ENCODE results near the gene ADAMTS9.

Gene ADAMTS9

DNA sequence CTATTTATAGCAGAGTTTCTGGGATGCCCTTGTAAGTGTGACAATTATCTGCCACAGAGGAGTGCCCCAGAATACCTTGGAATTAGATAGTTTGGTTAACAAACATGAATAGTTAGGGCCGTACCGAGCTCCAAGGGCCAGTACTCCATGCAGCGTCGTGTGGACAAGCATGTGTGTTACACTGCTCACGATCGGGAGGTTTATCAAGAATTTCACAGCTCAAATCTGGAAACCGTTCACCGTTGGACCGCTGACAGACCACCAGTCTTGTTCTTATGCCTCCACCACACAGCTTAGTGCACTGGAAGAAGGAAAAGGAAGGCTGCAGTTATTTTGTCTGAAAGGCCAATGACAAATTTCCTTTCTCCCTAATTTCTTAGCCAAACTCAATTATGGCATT, 93.7 kb downstream of the ADAMTS9 start:
- no peaks in the 10 kb centered on the region for H3K36me3 ChIP-seq (ENCODE audit: control insufficient read depth, insufficient read depth, low read length)
- H3K27me3 ChIP-seq (ENCODE audit: control insufficient read depth, insufficient read depth, low read length): no peaks in the 10 kb centered on the region
- H3K9me3 ChIP-seq (ENCODE audit: control insufficient read depth, insufficient read depth, low read length): no peaks in the 10 kb centered on the region
- H3K9ac ChIP-seq (ENCODE audit: low read depth, low read length): no peak overlapping the region
- no peak overlapping the region for H3K27ac ChIP-seq (ENCODE audit: low read depth, low read length)
- H3K4me3 ChIP-seq (ENCODE audit: low read depth, low read length): no peak overlapping the region
- no peaks in the 10 kb centered on the region for H3K4me1 ChIP-seq (ENCODE audit: control insufficient read depth, insufficient read depth, low read length)

DNA sequence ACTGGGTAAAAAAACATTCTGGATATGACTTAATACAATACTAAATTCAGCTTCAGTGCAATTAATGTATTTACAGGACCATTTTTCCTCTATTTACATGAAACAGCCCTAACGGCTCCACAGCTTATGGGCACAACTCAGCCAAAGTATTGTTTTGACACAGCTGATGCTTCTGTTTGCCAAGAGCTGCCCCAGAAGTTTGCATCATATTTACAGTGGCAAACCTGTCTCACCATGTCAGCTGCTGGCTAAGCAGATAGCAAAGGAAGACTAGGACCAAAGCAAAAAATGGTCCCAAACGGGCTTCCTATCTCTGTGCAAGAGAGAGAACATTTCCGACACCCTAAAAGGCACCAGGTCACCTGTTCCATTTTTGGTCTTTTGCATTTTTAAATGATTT, 94.5 kb downstream of the ADAMTS9 start:
- no peaks in the 10 kb centered on the region for H3K9me3 ChIP-seq (ENCODE audit: control insufficient read depth, insufficient read depth, low read length)
- H3K36me3 ChIP-seq (ENCODE audit: control insufficient read depth, insufficient read depth, low read length): no peaks in the 10 kb centered on the region
- H3K4me3 ChIP-seq (ENCODE audit: low read depth, low read length): no peak overlapping the region
- H3K27ac ChIP-seq (ENCODE audit: low read depth, low read length): no peak overlapping the region
- H3K27me3 ChIP-seq (ENCODE audit: control insufficient read depth, insufficient read depth, low read length): no peaks in the 10 kb centered on the region
- H3K9ac ChIP-seq (ENCODE audit: low read depth, low read length): no peak overlapping the region
- no peaks in the 10 kb centered on the region for H3K4me1 ChIP-seq (ENCODE audit: control insufficient read depth, insufficient read depth, low read length)

DNA sequence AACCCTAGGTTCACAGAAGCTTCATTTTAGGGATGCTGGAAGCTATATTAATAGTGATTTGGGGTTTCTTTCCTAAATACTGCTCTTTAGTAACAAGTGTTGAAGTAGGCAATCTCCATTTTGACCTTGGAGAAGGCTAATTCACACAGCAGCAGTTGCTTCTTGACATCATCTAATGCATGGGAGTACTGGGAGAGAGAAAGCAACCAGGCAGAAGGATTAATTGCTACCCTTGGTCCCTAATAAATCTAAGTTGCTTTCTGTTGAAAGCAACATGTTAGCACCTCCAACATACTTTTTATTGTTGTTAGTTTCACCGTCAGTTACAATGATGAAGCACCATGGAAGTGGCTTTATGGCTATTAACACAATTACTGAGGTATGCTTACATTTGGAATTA, 96.2 kb downstream of the ADAMTS9 start:
- Histone ChIP-seq H3K4me3 (ENCODE audit: low read depth, low read length) (no peak overlapping the region), H3K36me3 (ENCODE audit: control insufficient read depth, insufficient read depth, low read length) (no peaks in the 10 kb centered on the region), H3K9ac (ENCODE audit: low read depth, low read length) (no peak overlapping the region), H3K9me3 (ENCODE audit: control insufficient read depth, insufficient read depth, low read length) (no peaks in the 10 kb centered on the region), H3K27ac (ENCODE audit: low read depth, low read length) (no peak overlapping the region), H3K27me3 (ENCODE audit: control insufficient read depth, insufficient read depth, low read length) (no peaks in the 10 kb centered on the region), H3K4me1 (ENCODE audit: control insufficient read depth, insufficient read depth, low read length) (peaks cover 10% of the 10 kb centered on the region)

DNA sequence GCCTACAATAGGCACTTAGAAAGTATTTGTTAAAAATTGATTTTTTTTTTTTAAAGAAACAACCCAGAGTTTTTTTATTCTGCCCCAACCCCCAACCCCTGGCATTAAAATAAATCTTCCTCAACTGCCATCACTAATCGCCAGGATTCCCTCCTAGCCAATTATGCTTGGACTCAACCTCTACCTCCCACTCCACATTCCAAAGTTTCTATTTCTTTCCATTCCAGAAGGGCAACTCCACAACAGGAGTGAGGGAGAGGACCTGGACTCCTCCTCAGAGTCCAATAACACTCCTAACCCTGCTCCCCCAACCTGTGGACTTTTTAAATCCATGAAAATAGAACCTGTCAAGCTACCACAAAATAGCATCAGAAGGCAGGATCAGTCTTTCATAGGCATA, 99.4 kb downstream of the ADAMTS9 start:
- H3K36me3 ChIP-seq (ENCODE audit: control insufficient read depth, insufficient read depth, low read length): no peaks in the 10 kb centered on the region
- no peaks in the 10 kb centered on the region for H3K27me3 ChIP-seq (ENCODE audit: control insufficient read depth, insufficient read depth, low read length)

DNA sequence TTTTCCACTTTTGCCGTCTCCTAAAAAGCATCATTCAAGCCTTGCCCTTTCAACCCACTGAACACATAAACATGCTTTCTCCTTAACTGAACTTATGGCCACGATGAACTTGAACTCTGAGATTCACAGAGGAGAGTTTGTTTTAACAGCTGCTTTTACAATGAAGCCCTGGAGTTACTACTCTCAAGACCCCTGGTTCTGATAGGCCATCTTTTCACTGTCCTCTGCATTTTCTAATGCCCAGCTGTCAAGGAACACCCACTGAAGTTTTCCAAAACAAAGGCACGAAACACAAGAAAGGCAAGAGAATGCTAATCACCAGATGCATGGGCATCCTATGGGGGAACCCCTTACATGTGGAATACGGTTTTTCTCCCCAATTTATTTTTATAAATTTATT, 100.8 kb downstream of the ADAMTS9 start:
- H3K4me3 ChIP-seq (ENCODE audit: low read depth, low read length): no peak overlapping the region
- H3K36me3 ChIP-seq (ENCODE audit: control insufficient read depth, insufficient read depth, low read length): no peaks in the 10 kb centered on the region
- H3K27ac ChIP-seq (ENCODE audit: low read depth, low read length): peak overlapping the region; percentile 3
- no peak overlapping the region for H3K9ac ChIP-seq (ENCODE audit: low read depth, low read length)
- H3K27me3 ChIP-seq (ENCODE audit: control insufficient read depth, insufficient read depth, low read length): no peaks in the 10 kb centered on the region
- no peaks in the 10 kb centered on the region for H3K9me3 ChIP-seq (ENCODE audit: control insufficient read depth, insufficient read depth, low read length)
- H3K4me1 ChIP-seq (ENCODE audit: control insufficient read depth, insufficient read depth, low read length): peaks cover 18% of the 10 kb centered on the region

More for the DNA sequence above, 99.4 kb downstream of the ADAMTS9 start:
- H3K27ac ChIP-seq (ENCODE audit: low read depth, low read length): no peak overlapping the region
- H3K9me3 ChIP-seq (ENCODE audit: control insufficient read depth, insufficient read depth, low read length): no peaks in the 10 kb centered on the region
- H3K4me3 ChIP-seq (ENCODE audit: low read depth, low read length): no peak overlapping the region
- no peak overlapping the region for H3K9ac ChIP-seq (ENCODE audit: low read depth, low read length)
- H3K4me1 ChIP-seq (ENCODE audit: control insufficient read depth, insufficient read depth, low read length): peaks cover 18% of the 10 kb centered on the region

DNA sequence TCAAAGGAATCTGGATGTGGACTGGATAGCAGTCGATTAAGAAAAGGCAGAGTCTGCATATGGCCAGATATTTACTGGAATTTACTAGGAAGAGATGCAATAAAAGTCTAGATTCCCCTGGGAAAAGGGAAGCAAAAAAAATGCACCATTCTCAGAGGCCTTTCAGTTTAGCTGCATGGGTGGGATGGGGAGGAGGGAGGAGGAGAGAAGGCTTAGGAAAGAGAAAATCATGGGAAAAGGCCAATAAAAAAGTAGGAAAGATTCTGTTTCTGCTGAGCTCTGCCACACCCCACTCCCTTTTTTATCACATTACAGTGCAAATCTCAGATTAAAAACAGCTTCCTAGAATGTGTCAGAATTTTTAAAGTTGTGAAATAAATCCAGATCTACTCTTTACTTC, 103.6 kb downstream of the ADAMTS9 start:
- Histone ChIP-seq H3K4me3 (ENCODE audit: low read depth, low read length) (no peak overlapping the region), H3K27ac (ENCODE audit: low read depth, low read length) (no peak overlapping the region), H3K9ac (ENCODE audit: low read depth, low read length) (no peak overlapping the region), H3K4me1 (ENCODE audit: control insufficient read depth, insufficient read depth, low read length) (peaks cover 18% of the 10 kb centered on the region), H3K27me3 (ENCODE audit: control insufficient read depth, insufficient read depth, low read length) (no peaks in the 10 kb centered on the region), H3K36me3 (ENCODE audit: control insufficient read depth, insufficient read depth, low read length) (no peaks in the 10 kb centered on the region), H3K9me3 (ENCODE audit: control insufficient read depth, insufficient read depth, low read length) (no peaks in the 10 kb centered on the region)

DNA sequence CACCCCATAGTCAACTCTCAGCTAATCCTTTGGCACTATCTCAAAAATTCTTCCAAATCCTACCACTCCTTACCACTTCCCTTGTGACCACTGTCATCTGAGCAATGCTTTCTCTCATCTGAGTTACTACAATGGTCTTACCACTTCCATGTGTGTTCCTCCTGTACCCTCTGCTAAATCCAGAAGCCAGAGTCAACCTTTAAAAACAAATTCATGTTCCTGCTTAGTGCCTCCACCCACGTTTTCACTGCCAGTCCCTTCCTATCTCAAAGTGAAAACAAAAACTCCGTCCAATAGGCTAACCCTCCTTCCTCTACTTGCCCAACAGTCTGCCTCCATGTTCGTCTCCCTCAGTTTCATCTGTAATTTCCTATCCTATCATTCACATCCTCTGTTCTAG, 109.0 kb downstream of the ADAMTS9 start:
- no peaks in the 10 kb centered on the region for H3K27me3 ChIP-seq (ENCODE audit: control insufficient read depth, insufficient read depth, low read length)
- peaks cover 19% of the 10 kb centered on the region for H3K4me1 ChIP-seq (ENCODE audit: control insufficient read depth, insufficient read depth, low read length)
- no peaks in the 10 kb centered on the region for H3K36me3 ChIP-seq (ENCODE audit: control insufficient read depth, insufficient read depth, low read length)
- no peak overlapping the region for H3K9ac ChIP-seq (ENCODE audit: low read depth, low read length)
- no peaks in the 10 kb centered on the region for H3K9me3 ChIP-seq (ENCODE audit: control insufficient read depth, insufficient read depth, low read length)
- H3K27ac ChIP-seq (ENCODE audit: low read depth, low read length): no peak overlapping the region
- H3K4me3 ChIP-seq (ENCODE audit: low read depth, low read length): no peak overlapping the region

DNA sequence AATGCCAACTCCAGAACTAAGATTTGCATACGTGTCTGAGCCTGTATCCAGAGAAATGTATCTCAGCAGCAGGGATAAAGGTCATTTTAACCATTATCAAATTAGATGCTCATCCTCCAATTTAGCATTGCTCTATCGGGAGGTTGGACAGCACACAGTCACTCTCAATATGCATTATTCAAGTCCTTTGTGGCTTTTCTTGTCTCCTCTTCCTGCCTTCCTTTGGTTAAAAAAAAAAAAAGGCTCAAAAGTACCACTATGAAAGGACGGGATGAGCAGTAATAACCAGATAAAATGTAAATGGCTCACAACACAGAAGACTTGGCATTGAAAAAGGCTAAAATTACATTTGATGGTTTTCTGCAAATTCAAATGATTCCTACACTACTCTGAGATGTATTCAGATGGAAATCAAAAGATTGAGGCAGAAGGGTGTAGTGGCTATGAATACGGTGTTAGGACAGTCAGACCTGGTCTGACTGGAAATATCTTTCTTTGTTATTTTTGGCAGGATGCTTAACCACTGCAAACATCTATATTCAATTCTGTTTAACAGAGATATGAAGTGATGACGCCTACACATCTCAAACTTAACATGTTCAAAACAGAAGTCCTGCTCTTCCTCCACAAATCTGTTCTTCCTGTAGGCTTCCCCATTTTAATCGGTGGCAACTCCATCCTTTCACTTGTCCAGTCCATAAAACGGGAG, 109.6 kb downstream of the ADAMTS9 start:
- Histone ChIP-seq H3K27me3 (ENCODE audit: control insufficient read depth, insufficient read depth, low read length) (no peaks in the 10 kb centered on the region), H3K36me3 (ENCODE audit: control insufficient read depth, insufficient read depth, low read length) (no peaks in the 10 kb centered on the region), H3K4me1 (ENCODE audit: control insufficient read depth, insufficient read depth, low read length) (peaks cover 19% of the 10 kb centered on the region), H3K27ac (ENCODE audit: low read depth, low read length) (no peak overlapping the region), H3K9ac (ENCODE audit: low read depth, low read length) (no peak overlapping the region), H3K9me3 (ENCODE audit: control insufficient read depth, insufficient read depth, low read length) (no peaks in the 10 kb centered on the region), H3K4me3 (ENCODE audit: low read depth, low read length) (no peak overlapping the region)

DNA sequence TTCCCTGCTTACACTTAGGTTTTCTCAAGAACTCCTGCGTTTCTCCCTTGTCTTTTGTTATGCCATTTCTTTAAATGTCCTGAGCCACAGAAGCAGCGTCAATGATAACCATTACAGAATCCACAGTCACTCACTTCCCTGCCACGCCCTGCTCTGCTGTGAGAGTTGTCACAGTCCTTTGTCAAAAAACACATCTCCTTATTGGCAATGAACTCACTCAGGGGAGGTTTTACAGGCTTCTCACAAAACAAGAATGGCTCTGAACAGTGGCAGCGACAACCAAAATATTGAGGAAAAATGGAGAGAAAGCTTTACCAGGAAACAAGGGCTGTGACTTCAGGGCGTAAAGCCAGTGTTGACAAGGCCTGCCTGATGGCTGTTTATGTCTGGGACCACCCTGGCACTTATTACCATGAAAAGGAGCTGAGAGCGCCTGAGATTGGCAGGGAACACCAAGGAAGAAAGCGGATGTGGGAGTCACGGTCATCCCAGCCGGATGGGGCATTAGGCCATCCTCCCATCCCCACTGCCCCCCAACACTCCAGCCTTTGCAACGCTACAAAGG, 111.5 kb downstream of the ADAMTS9 start:
- Histone ChIP-seq H3K9ac (ENCODE audit: low read depth, low read length) (no peak overlapping the region), H3K36me3 (ENCODE audit: control insufficient read depth, insufficient read depth, low read length) (no peaks in the 10 kb centered on the region), H3K4me3 (ENCODE audit: low read depth, low read length) (no peak overlapping the region), H3K4me1 (ENCODE audit: control insufficient read depth, insufficient read depth, low read length) (peaks cover 19% of the 10 kb centered on the region), H3K27me3 (ENCODE audit: control insufficient read depth, insufficient read depth, low read length) (no peaks in the 10 kb centered on the region), H3K27ac (ENCODE audit: low read depth, low read length) (no peak overlapping the region), H3K9me3 (ENCODE audit: control insufficient read depth, insufficient read depth, low read length) (no peaks in the 10 kb centered on the region)

DNA sequence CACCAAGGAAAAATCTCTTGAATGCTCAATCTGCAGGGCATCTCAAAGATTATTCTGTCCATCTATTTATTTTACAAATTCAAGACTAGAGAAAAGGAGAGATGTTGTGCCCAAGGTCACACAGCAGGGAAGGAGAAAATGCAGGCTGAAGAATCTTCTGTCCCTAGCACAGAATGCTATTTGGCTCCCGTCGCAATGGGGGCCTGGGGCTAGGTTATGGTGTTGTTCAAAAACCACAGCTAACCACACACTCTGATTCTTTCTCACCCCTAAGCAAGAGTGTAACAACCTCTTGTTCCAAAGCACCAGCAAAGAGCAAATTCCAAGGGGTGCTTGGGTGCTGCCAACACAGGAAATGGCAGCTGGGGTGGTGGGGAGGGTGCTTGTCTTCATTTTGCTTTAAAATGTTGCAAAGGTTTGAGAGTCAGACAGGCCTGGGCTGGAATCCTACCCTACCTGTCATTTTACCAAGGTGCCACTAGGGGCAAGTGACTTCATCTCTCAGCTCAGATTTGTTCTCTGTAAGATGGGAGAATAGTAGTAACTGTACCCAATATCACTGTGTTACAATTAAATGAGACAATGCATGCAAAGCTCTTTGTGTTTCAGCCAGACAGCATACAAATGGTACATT, 112.5 kb downstream of the ADAMTS9 start:
- no peak overlapping the region for H3K27ac ChIP-seq (ENCODE audit: low read depth, low read length)
- no peaks in the 10 kb centered on the region for H3K36me3 ChIP-seq (ENCODE audit: control insufficient read depth, insufficient read depth, low read length)
- H3K4me1 ChIP-seq (ENCODE audit: control insufficient read depth, insufficient read depth, low read length): peaks cover 19% of the 10 kb centered on the region
- no peak overlapping the region for H3K4me3 ChIP-seq (ENCODE audit: low read depth, low read length)
- no peak overlapping the region for H3K9ac ChIP-seq (ENCODE audit: low read depth, low read length)
- no peaks in the 10 kb centered on the region for H3K27me3 ChIP-seq (ENCODE audit: control insufficient read depth, insufficient read depth, low read length)
- no peaks in the 10 kb centered on the region for H3K9me3 ChIP-seq (ENCODE audit: control insufficient read depth, insufficient read depth, low read length)

DNA sequence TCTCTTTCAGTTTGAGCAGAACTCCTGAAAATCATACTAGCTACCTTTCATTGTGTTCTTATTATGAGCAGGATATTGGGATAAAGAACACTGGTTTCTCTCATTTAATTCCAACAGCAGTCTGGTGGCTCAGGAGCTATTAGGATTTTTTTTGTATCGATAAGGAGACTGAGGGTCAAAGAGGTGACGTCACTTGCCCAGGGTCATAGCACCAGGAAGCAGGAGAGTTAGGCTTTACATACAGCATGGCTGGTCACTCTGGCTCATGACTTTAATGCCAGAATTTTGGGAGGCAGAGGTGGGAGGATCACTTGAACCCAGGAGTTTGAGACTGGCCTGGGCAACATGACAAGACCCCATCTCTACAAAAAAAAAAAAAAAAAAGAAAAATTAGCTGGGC, 113.6 kb downstream of the ADAMTS9 start:
- no peaks in the 10 kb centered on the region for H3K36me3 ChIP-seq (ENCODE audit: control insufficient read depth, insufficient read depth, low read length)
- H3K4me3 ChIP-seq (ENCODE audit: low read depth, low read length): no peak overlapping the region
- no peaks in the 10 kb centered on the region for H3K27me3 ChIP-seq (ENCODE audit: control insufficient read depth, insufficient read depth, low read length)
- H3K9ac ChIP-seq (ENCODE audit: low read depth, low read length): no peak overlapping the region
- no peak overlapping the region for H3K27ac ChIP-seq (ENCODE audit: low read depth, low read length)
- peaks cover 19% of the 10 kb centered on the region for H3K4me1 ChIP-seq (ENCODE audit: control insufficient read depth, insufficient read depth, low read length)
- H3K9me3 ChIP-seq (ENCODE audit: control insufficient read depth, insufficient read depth, low read length): no peaks in the 10 kb centered on the region
